KBM-7 (cell line): ENCODE data around the gene IKZF1.

Experiments used
- DNase-seq: peaks from one replicate; pipeline ENCODE4 v3.0.0-alpha.2; 2015
- in situ Hi-C: fragments of 300-500 bp; cut with MboI; formaldehyde crosslinking; loops from 2 replicates; pipeline ENCODE4 v1.14.3; 2020; ENCODE audit warnings: low sequenced_read_pairs, low pct_unique_long_range_greater_than_20kb, mixed read lengths

The IKZF1 gene

GRCh38 chr7:50304129-50304910, at the start of gene IKZF1:
TSS of gene IKZF1 (plus strand) at chr7:50304716. CDS start at chr7:50319062, 14,346 bp downstream.
- in situ Hi-C loops: no loop called here
- peak; percentile 78 for DNase-seq

GRCh38 chr7:50261593-50261992, 42.9 kb upstream of the IKZF1 start:
- no peak for DNase-seq
- in situ Hi-C loops: no loop called here

GRCh38 chr7:50262446-50262845, 42.1 kb upstream of the IKZF1 start:
- DNase-seq: no peak
- in situ Hi-C loops: no loop called here

- DNase-seq: peak; percentile 76
- in situ Hi-C loops: no loop called here
Measured at GRCh38 chr7:50262916-50263690, 41.4 kb upstream of the IKZF1 start.

GRCh38 chr7:50264908-50265307, 39.6 kb upstream of the IKZF1 start:
- in situ Hi-C loops: no loop called here
- no peak for DNase-seq

GRCh38 chr7:50265968-50266634, 38.4 kb upstream of the IKZF1 start:
- DNase-seq: no peak
- in situ Hi-C loops: no loop called here

- in situ Hi-C loops: no loop called here
- DNase-seq: peak; percentile 89
Measured at GRCh38 chr7:50266635-50267386, 37.7 kb upstream of the IKZF1 start.

GRCh38 chr7:50267525-50268041, 36.9 kb upstream of the IKZF1 start:
- in situ Hi-C loops: no loop called here
- DNase-seq: no peak

GRCh38 chr7:50268223-50268622, 36.3 kb upstream of the IKZF1 start:
- in situ Hi-C loops: no loop called here
- no peak for DNase-seq

GRCh38 chr7:50268990-50269389, 35.5 kb upstream of the IKZF1 start:
- in situ Hi-C loops: no loop called here
- no peak for DNase-seq

GRCh38 chr7:50270531-50271018, 33.9 kb upstream of the IKZF1 start:
- in situ Hi-C loops: no loop called here
- DNase-seq: no peak

GRCh38 chr7:50272808-50273207, 31.7 kb upstream of the IKZF1 start:
- DNase-seq: no peak
- in situ Hi-C loops: no loop called here

- in situ Hi-C loops: no loop called here
- no peak for DNase-seq
Measured at GRCh38 chr7:50273301-50273700, 31.2 kb upstream of the IKZF1 start.

- no peak for DNase-seq
- in situ Hi-C loops: no loop called here
Measured at GRCh38 chr7:50273870-50274269, 30.6 kb upstream of the IKZF1 start.

- DNase-seq: no peak
- in situ Hi-C loops: no loop called here
Measured at GRCh38 chr7:50274361-50274760, 30.2 kb upstream of the IKZF1 start.

GRCh38 chr7:50275430-50275829, 29.1 kb upstream of the IKZF1 start:
- in situ Hi-C loops: no loop called here
- no peak for DNase-seq

- DNase-seq: peak; percentile 88
- in situ Hi-C loops: no loop called here
Measured at GRCh38 chr7:50276483-50276882, 28.0 kb upstream of the IKZF1 start.

GRCh38 chr7:50278120-50278519, 26.4 kb upstream of the IKZF1 start:
- in situ Hi-C loops: no loop called here
- DNase-seq: no peak
